GM23338 (cell line): ENCODE results near the gene RPS2. TPM values are rescaled to one million over a fixed set of nuclear protein-coding genes. Genes with fewer than 3 reads are reported as not detected.

Experiments
- EZH2 ChIP-seq: fragments of 200-600 bp; sonication (generic); IDR thresholded peaks from one replicate; pipeline ENCODE4 v1.8.0; 2017; ENCODE audit warnings: antibody characterized with exemption, mild to moderate bottlenecking, low read depth; ENCODE audit not compliant: unreplicated experiment
- JUNB ChIP-seq: IDR thresholded peaks from one replicate; pipeline ENCODE4 v1.6.1; 2016; ENCODE audit warnings: antibody characterized with exemption; ENCODE audit not compliant: unreplicated experiment
- NANOG ChIP-seq: IDR thresholded peaks from 2 replicates; pipeline ENCODE4 v1.6.1; 2016; ENCODE audit warnings: antibody characterized with exemption, borderline replicate concordance
- ZNF114 ChIP-seq: fragments of 250-450 bp; sonication (Bioruptor Pico); IDR thresholded peaks from 2 replicates; pipeline ENCODE4 v1.5.0; 2020; ENCODE audit warnings: mild to moderate bottlenecking, moderate library complexity
- polyA plus RNA-seq: library from polyadenylated mRNA; unstranded; fragments of >200 nt; fragmentation: Nextera tagmentation; extraction: Ambion mirVana; gene quantifications from 2 replicates; pipeline ENCODE4 v1.2.1, GENCODE V29; 2016
- total RNA-seq: library from RNA; depleted of rRNA; stranded (reverse); fragments of >200 nt; shearing (Covaris generic); gene quantifications from 2 replicates; pipeline ENCODE4 v1.2.3, GENCODE V29; 2014
- TF ChIP-seq, protein P1 (sequence below): fragments of 250-450 bp; sonication (Bioruptor Pico); IDR thresholded peaks from 2 replicates; pipeline ENCODE4 v1.5.0; 2020; ENCODE audit warnings: mild to moderate bottlenecking, moderate library complexity
- TF ChIP-seq, protein P2 (sequence below): IDR thresholded peaks from one replicate; pipeline ENCODE4 v1.6.1; 2018; ENCODE audit warnings: antibody characterized with exemption; ENCODE audit not compliant: unreplicated experiment
- TF ChIP-seq, protein P3 (sequence below): IDR thresholded peaks from 2 replicates; pipeline ENCODE4 v1.6.1; 2016; ENCODE audit warnings: antibody characterized with exemption

RPS2 gene
- total and polyA plus RNA-seq, 2 experiments from 2014 or later: 3,786 to 3,992 TPM

DNA sequence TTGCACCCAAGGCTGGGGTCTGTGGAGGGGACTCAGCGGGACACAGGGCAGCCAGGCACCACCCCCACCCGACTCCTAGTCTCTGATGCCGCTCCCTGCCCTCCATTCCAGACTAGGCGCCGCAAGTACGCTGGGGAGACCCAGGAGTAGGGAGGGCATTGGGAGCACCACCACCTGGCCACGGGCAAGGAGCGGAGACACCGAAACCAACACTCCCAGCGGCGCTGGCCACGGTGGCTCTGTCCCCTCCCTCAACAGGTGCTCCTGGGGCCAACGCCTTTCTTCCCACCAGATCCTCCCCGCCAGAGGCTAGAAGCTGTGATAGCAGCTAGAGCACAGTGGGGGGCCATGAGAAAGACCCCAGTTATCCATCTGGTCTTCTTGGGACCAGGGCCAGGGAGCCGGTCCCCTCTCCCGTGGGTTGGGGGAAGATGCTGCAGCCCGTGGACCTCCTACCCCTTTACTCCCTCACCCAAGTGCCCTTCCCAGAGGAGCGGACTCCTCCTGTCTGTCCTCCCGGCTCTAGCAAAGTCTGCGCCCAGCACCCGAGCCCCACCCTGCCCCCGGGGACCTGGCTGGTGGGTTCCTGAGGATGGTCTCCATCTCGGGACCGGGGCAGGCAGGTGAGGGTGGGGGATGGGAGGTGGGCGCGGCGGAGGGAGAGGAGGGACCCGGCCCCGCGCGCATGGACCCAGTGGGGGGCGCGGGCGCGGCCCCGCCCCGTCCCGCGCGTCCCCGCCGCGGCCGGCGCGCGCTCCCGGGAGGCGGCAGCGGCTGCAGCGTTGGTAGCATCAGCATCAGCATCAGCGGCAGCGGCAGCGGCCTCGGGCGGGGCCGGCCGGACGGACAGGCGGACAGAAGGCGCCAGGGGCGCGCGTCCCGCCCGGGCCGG lies 24.8 kb upstream of the RPS2 start, which contains the start of gene SYNGR3 (continued):
- TF ChIP-seq, protein P1, sequence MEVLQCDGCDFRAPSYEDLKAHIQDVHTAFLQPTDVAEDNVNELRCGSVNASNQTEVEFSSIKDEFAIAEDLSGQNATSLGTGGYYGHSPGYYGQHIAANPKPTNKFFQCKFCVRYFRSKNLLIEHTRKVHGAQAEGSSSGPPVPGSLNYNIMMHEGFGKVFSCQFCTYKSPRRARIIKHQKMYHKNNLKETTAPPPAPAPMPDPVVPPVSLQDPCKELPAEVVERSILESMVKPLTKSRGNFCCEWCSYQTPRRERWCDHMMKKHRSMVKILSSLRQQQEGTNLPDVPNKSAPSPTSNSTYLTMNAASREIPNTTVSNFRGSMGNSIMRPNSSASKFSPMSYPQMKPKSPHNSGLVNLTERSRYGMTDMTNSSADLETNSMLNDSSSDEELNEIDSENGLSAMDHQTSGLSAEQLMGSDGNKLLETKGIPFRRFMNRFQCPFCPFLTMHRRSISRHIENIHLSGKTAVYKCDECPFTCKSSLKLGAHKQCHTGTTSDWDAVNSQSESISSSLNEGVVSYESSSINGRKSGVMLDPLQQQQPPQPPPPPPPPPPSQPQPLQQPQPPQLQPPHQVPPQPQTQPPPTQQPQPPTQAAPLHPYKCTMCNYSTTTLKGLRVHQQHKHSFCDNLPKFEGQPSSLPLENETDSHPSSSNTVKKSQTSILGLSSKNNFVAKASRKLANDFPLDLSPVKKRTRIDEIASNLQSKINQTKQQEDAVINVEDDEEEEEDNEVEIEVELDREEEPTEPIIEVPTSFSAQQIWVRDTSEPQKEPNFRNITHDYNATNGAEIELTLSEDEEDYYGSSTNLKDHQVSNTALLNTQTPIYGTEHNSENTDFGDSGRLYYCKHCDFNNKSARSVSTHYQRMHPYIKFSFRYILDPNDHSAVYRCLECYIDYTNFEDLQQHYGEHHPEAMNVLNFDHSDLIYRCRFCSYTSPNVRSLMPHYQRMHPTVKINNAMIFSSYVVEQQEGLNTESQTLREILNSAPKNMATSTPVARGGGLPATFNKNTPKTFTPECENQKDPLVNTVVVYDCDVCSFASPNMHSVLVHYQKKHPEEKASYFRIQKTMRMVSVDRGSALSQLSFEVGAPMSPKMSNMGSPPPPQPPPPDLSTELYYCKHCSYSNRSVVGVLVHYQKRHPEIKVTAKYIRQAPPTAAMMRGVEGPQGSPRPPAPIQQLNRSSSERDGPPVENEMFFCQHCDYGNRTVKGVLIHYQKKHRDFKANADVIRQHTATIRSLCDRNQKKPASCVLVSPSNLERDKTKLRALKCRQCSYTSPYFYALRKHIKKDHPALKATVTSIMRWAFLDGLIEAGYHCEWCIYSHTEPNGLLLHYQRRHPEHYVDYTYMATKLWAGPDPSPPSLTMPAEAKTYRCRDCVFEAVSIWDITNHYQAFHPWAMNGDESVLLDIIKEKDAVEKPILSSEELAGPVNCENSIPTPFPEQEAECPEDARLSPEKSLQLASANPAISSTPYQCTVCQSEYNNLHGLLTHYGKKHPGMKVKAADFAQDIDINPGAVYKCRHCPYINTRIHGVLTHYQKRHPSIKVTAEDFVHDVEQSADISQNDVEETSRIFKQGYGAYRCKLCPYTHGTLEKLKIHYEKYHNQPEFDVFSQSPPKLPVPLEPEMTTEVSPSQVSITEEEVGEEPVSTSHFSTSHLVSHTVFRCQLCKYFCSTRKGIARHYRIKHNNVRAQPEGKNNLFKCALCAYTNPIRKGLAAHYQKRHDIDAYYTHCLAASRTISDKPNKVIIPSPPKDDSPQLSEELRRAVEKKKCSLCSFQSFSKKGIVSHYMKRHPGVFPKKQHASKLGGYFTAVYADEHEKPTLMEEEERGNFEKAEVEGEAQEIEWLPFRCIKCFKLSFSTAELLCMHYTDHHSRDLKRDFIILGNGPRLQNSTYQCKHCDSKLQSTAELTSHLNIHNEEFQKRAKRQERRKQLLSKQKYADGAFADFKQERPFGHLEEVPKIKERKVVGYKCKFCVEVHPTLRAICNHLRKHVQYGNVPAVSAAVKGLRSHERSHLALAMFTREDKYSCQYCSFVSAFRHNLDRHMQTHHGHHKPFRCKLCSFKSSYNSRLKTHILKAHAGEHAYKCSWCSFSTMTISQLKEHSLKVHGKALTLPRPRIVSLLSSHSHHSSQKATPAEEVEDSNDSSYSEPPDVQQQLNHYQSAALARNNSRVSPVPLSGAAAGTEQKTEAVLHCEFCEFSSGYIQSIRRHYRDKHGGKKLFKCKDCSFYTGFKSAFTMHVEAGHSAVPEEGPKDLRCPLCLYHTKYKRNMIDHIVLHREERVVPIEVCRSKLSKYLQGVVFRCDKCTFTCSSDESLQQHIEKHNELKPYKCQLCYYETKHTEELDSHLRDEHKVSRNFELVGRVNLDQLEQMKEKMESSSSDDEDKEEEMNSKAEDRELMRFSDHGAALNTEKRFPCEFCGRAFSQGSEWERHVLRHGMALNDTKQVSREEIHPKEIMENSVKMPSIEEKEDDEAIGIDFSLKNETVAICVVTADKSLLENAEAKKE (CRISPR knock-in tag): no peak
- TF ChIP-seq, protein P2, sequence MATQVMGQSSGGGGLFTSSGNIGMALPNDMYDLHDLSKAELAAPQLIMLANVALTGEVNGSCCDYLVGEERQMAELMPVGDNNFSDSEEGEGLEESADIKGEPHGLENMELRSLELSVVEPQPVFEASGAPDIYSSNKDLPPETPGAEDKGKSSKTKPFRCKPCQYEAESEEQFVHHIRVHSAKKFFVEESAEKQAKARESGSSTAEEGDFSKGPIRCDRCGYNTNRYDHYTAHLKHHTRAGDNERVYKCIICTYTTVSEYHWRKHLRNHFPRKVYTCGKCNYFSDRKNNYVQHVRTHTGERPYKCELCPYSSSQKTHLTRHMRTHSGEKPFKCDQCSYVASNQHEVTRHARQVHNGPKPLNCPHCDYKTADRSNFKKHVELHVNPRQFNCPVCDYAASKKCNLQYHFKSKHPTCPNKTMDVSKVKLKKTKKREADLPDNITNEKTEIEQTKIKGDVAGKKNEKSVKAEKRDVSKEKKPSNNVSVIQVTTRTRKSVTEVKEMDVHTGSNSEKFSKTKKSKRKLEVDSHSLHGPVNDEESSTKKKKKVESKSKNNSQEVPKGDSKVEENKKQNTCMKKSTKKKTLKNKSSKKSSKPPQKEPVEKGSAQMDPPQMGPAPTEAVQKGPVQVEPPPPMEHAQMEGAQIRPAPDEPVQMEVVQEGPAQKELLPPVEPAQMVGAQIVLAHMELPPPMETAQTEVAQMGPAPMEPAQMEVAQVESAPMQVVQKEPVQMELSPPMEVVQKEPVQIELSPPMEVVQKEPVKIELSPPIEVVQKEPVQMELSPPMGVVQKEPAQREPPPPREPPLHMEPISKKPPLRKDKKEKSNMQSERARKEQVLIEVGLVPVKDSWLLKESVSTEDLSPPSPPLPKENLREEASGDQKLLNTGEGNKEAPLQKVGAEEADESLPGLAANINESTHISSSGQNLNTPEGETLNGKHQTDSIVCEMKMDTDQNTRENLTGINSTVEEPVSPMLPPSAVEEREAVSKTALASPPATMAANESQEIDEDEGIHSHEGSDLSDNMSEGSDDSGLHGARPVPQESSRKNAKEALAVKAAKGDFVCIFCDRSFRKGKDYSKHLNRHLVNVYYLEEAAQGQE: no peak
- no peak for TF ChIP-seq JUNB
- TF ChIP-seq ZNF114: no peak
- TF ChIP-seq, protein P3, sequence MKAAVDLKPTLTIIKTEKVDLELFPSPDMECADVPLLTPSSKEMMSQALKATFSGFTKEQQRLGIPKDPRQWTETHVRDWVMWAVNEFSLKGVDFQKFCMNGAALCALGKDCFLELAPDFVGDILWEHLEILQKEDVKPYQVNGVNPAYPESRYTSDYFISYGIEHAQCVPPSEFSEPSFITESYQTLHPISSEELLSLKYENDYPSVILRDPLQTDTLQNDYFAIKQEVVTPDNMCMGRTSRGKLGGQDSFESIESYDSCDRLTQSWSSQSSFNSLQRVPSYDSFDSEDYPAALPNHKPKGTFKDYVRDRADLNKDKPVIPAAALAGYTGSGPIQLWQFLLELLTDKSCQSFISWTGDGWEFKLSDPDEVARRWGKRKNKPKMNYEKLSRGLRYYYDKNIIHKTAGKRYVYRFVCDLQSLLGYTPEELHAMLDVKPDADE: no peak
- no peak for TF ChIP-seq EZH2
- no peak for TF ChIP-seq NANOG
